Gastrocnemius medialis (tissue), 4 donors: ENCODE measurements around the gene GRAMD2A. TPM values are rescaled to one million over a fixed set of nuclear protein-coding genes. Genes with fewer than 3 reads are reported as not detected.

ENCODE experiments used
- ATAC-seq, 2 donors: fragments of 150-250 bp; one replicate each; pipeline ENCODE4 v1.9.1; 2016
- DNase-seq, 2 donors: peaks; one replicate each; pipeline ENCODE4 v3.0.0-alpha.2; 2019
- H3K27ac ChIP-seq, 4 donors: fragments of 200-600 bp; sonication (generic); 1 replicate in 1 of 4; 2 replicates in 3 of 4; pipeline ENCODE4 v1.5.1; 2016 to 2018; ENCODE audit warnings: mild to moderate bottlenecking in 2 of 4, moderate library complexity in 1 of 4
- H3K27me3 ChIP-seq, 3 donors: fragments of 200-600 bp; sonication (generic) in 2 of 3; 1 replicate in 1 of 3; 2 replicates in 2 of 3; pipeline versions ENCODE4 v1.5.1 to v1.6.0; 2016 to 2019; ENCODE audit warnings: mild to moderate bottlenecking in 1 of 3, moderate library complexity in 1 of 3
- H3K36me3 ChIP-seq, 2 donors: fragments of 200-600 bp; sonication (generic) in 1 of 2; one replicate each; pipeline ENCODE4 v1.5.1; 2017 to 2018
- H3K4me1 ChIP-seq, 2 donors: fragments of 200-600 bp; sonication (generic) in 1 of 2; one replicate each; pipeline ENCODE4 v1.5.1; 2016 to 2017; ENCODE audit warnings: mild to moderate bottlenecking in 2 of 2
- H3K4me3 ChIP-seq, 4 donors: fragments of 200-600 bp; sonication (generic) in 3 of 4; 1 replicate in 1 of 4; 2 replicates in 3 of 4; pipeline ENCODE4 v1.5.1; 2016 to 2019; ENCODE audit warnings: mild to moderate bottlenecking in 2 of 4
- H3K9me3 ChIP-seq, 3 donors: fragments of 200-600 bp; sonication (generic) in 2 of 3; 1 replicate in 1 of 3; 2 replicates in 2 of 3; pipeline ENCODE4 v1.5.1; 2016 to 2019
- CTCF ChIP-seq, 5 experiments: fragments of 450-650 bp in 3 of 5; fragments of 200-600 bp in 2 of 5; sonication (generic) in 2 of 5; IDR thresholded peaks in 4 of 5; conservative IDR thresholded peaks in 1 of 5; 1 replicate in 4 of 5; 2 replicates in 1 of 5; pipeline ENCODE4 v1.5.1; 2016 to 2019; ENCODE audit warnings: antibody characterized with exemption in 5 of 5, mild to moderate bottlenecking in 3 of 5, moderate library complexity in 3 of 5
- POLR2A ChIP-seq, 2 donors: fragments of 450-650 bp; IDR thresholded peaks; one replicate each; pipeline ENCODE4 v1.6.1; 2017; ENCODE audit warnings: antibody characterized with exemption in 2 of 2, mild to moderate bottlenecking in 2 of 2, moderate library complexity in 2 of 2
- in situ Hi-C, 4 donors: fragments of 200-750 bp; cut with MboI; loops; one replicate each; pipeline versions ENCODE4 v1.15.0 to v1.8.0; 2017; ENCODE audit warnings: low sequenced_read_pairs in 4 of 4
- intact Hi-C: fragments of 100-400 bp; cut with DNase I; formaldehyde crosslinking; loops from one replicate; pipeline ENCODE4 v1.15.1; 2023; ENCODE audit warnings: low total_unique reads
- total RNA-seq, 4 donors: library from RNA; depleted of rRNA; stranded (reverse); fragments of >200 nt; gene quantifications; one replicate each; pipeline versions ENCODE4 v1.1.0 to v1.2.3, GENCODE V29; 2016

Gene GRAMD2A
- total RNA-seq, 4 donors from 2014 or later = not detected

- no peak for TF ChIP-seq CTCF (IDR thresholded peaks at IDR 0.05 in 4 of 5, conservative IDR thresholded peaks at IDR 0.05 in 1 of 5)
- no peak for TF ChIP-seq POLR2A (IDR thresholded peaks at IDR 0.05)
- intact Hi-C loops = loop anchor here (2.0 kb wide), 1 partner anchor 22 kb away; no protein-coding TSS in a partner anchor
- DNase-seq = no peak
- H3K36me3 ChIP-seq = peaks cover 0 to 6% of the 10 kb centered on the region in 2 donors
- ATAC-seq = no peak
- in situ Hi-C loops = no loop called here
- H3K4me3 ChIP-seq = no peak overlapping the region
- no peaks in the 10 kb centered on the region for H3K27me3 ChIP-seq
- H3K27ac ChIP-seq = peak overlapping the region; percentile 96 to 99 (median 98)
- no peaks in the 10 kb centered on the region for H3K9me3 ChIP-seq
- peaks cover 86 to 95% of the 10 kb centered on the region in 2 donors for H3K4me1 ChIP-seq
These were observed 25.7 kb upstream of the GRAMD2A start for GRCh38 chr15:72223278-72223677.

GRCh38 chr15:72222393-72222792, 24.8 kb upstream of the GRAMD2A start:
- Histone ChIP-seq H3K4me1 (peaks cover 78 to 87% of the 10 kb centered on the region in 2 donors), H3K9me3 (no peaks in the 10 kb centered on the region), H3K27ac (peak overlapping the region; percentile 96 to 99 (median 98)), H3K4me3 (no peak overlapping the region), H3K36me3 (peaks cover 0 to 14% of the 10 kb centered on the region in 2 donors), H3K27me3 (no peaks in the 10 kb centered on the region)
- in situ Hi-C loops = no loop called here
- ATAC-seq = peak; percentile 78 to 82
- intact Hi-C loops = loop anchor here (2.0 kb wide), 1 partner anchor 22 kb away; no protein-coding TSS in a partner anchor
- DNase-seq = peak; percentile 89 to 96
- TF ChIP-seq CTCF (IDR thresholded peaks at IDR 0.05 in 4 of 5, conservative IDR thresholded peaks at IDR 0.05 in 1 of 5) (peak in 1 of 5 experiments; percentile 40), POLR2A (IDR thresholded peaks at IDR 0.05) (peak; percentile 42 to 53)

GRCh38 chr15:72220687-72221086, 23.1 kb upstream of the GRAMD2A start:
- Histone ChIP-seq H3K4me1 (peaks cover 75 to 85% of the 10 kb centered on the region in 2 donors), H3K36me3 (peaks cover 0 to 31% of the 10 kb centered on the region in 2 donors), H3K4me3 (no peak overlapping the region), H3K27me3 (no peaks in the 10 kb centered on the region), H3K27ac (peak overlapping the region; percentile 96 to 99 (median 98)), H3K9me3 (no peaks in the 10 kb centered on the region)
- in situ Hi-C loops = no loop called here
- DNase-seq = no peak
- TF ChIP-seq POLR2A (IDR thresholded peaks at IDR 0.05) (no peak), CTCF (IDR thresholded peaks at IDR 0.05 in 4 of 5, conservative IDR thresholded peaks at IDR 0.05 in 1 of 5) (no peak)
- no peak for ATAC-seq
- intact Hi-C loops = no loop called here

GRCh38 chr15:72217216-72217615, 19.6 kb upstream of the GRAMD2A start:
- H3K4me3 ChIP-seq = no peak overlapping the region
- no peaks in the 10 kb centered on the region for H3K27me3 ChIP-seq
- ATAC-seq = no peak
- peaks cover 61 to 67% of the 10 kb centered on the region in 2 donors for H3K4me1 ChIP-seq
- peaks cover 0 to 60% of the 10 kb centered on the region in 2 donors for H3K36me3 ChIP-seq
- intact Hi-C loops = no loop called here
- in situ Hi-C loops = no loop called here
- no peak for TF ChIP-seq CTCF (IDR thresholded peaks at IDR 0.05 in 4 of 5, conservative IDR thresholded peaks at IDR 0.05 in 1 of 5)
- TF ChIP-seq POLR2A (IDR thresholded peaks at IDR 0.05) = no peak
- no peak for DNase-seq
- H3K27ac ChIP-seq = peak overlapping the region; percentile 53 to 99 (median 96)
- H3K9me3 ChIP-seq = no peaks in the 10 kb centered on the region

- Histone ChIP-seq H3K27me3 (no peaks in the 10 kb centered on the region), H3K27ac (peak overlapping the region; percentile 53 to 99 (median 96)), H3K36me3 (peaks cover 0 to 71% of the 10 kb centered on the region in 2 donors), H3K9me3 (no peaks in the 10 kb centered on the region), H3K4me3 (no peak overlapping the region), H3K4me1 (peaks cover 50 to 55% of the 10 kb centered on the region in 2 donors)
- DNase-seq (no peak), ATAC-seq (no peak)
- TF ChIP-seq POLR2A (IDR thresholded peaks at IDR 0.05) (no peak), CTCF (IDR thresholded peaks at IDR 0.05 in 4 of 5, conservative IDR thresholded peaks at IDR 0.05 in 1 of 5) (no peak)
- in situ Hi-C loops = no loop called here
- intact Hi-C loops = no loop called here
These were observed 18.5 kb upstream of the GRAMD2A start for GRCh38 chr15:72216079-72216478.
